Erythroblast (primary cell): ENCODE measurements around the gene HEATR3.

Experiments used
- GATA1 ChIP-seq: IDR thresholded peaks from 2 replicates; pipeline ENCODE4 v1.6.1; 2011; ENCODE audit warnings: low read depth, mild to moderate bottlenecking, control low read depth, low read length, moderate library complexity
- POLR2A ChIP-seq: IDR thresholded peaks from 2 replicates; pipeline ENCODE4 v1.6.1; 2011; ENCODE audit warnings: mild to moderate bottlenecking, low read length

DNA sequence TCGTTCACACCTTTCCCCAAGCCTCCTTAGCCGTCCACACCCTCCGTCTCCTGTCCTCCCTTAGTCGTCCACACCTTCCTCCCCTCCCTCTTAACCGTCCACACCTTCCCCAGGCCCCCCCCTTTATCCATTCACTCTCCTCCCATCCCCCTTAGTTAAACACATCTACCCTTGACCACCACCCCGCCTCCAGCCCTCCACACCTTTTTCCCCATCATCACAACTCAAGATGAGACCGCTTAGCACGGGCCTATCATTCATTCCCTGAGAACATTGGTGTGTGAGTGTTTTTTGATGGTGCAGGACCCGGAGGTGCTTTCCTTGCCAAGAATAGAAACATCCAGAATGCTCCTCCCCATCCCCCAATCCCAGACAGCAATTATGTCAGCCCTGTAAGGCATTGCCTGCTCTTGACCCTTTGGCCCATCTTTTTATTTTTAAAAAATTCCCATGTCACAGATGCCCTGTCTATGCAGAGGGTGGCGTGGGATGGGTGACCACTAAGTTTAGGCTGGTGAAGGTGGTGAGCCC is 88.7 kb downstream of the HEATR3 start:
- no peak for TF ChIP-seq POLR2A
- TF ChIP-seq GATA1, result no peak
